GM11168 (cell line): Measurements from ENCODE around the gene LRRN1.

Experiments used
- in situ Hi-C: fragments of 300-500 bp; cut with MboI; formaldehyde crosslinking; loops from one replicate; pipeline ENCODE4 v1.12.0; 2022; ENCODE audit warnings: low sequenced_read_pairs; ENCODE audit not compliant: unreplicated experiment

LRRN1 gene

GRCh38 chr3:3799173-3800079 is at the start of gene LRRN1:
LRRN1 (plus strand) TSS chr3:3799431; CDS start chr3:3844642, 45,211 bp downstream.
- in situ Hi-C loops: no loop called here

- in situ Hi-C loops: no loop called here
Measured at GRCh38 chr3:3753416-3753815, 45.8 kb upstream of the LRRN1 start.

- in situ Hi-C loops: no loop called here
Measured at GRCh38 chr3:3765661-3766060, 33.6 kb upstream of the LRRN1 start.

GRCh38 chr3:3766140-3766539 is 33.1 kb upstream of the LRRN1 start:
- in situ Hi-C loops: no loop called here

- in situ Hi-C loops: no loop called here
Measured at GRCh38 chr3:3771094-3771493, 28.1 kb upstream of the LRRN1 start.

- in situ Hi-C loops: no loop called here
Measured at GRCh38 chr3:3771567-3771966, 27.7 kb upstream of the LRRN1 start.

GRCh38 chr3:3772338-3772737 is 26.9 kb upstream of the LRRN1 start:
- in situ Hi-C loops: no loop called here

GRCh38 chr3:3772920-3773319 is 26.3 kb upstream of the LRRN1 start:
- in situ Hi-C loops: no loop called here

GRCh38 chr3:3776607-3777006 is 22.6 kb upstream of the LRRN1 start:
- in situ Hi-C loops: no loop called here

GRCh38 chr3:3778216-3778615 is 21.0 kb upstream of the LRRN1 start:
- in situ Hi-C loops: no loop called here

GRCh38 chr3:3778641-3779270 is 20.5 kb upstream of the LRRN1 start:
- in situ Hi-C loops: no loop called here

- in situ Hi-C loops: no loop called here
Measured at GRCh38 chr3:3782457-3782856, 16.8 kb upstream of the LRRN1 start.

- in situ Hi-C loops: no loop called here
Measured at GRCh38 chr3:3783210-3783609, 16.0 kb upstream of the LRRN1 start.

GRCh38 chr3:3783696-3784095 is 15.5 kb upstream of the LRRN1 start:
- in situ Hi-C loops: no loop called here

GRCh38 chr3:3792391-3792790 is 6.8 kb upstream of the LRRN1 start:
- in situ Hi-C loops: no loop called here

- in situ Hi-C loops: no loop called here
Measured at GRCh38 chr3:3798631-3799113, 559 bp upstream of the LRRN1 start.

GRCh38 chr3:3800080-3800455 is 837 bp downstream of the LRRN1 start:
- in situ Hi-C loops: no loop called here

- in situ Hi-C loops: no loop called here
Measured at GRCh38 chr3:3800685-3801493, 1.7 kb downstream of the LRRN1 start.

- in situ Hi-C loops: no loop called here
Measured at GRCh38 chr3:3801494-3801841, 2.2 kb downstream of the LRRN1 start.

GRCh38 chr3:3802046-3802445 is 2.8 kb downstream of the LRRN1 start:
- in situ Hi-C loops: no loop called here

- in situ Hi-C loops: no loop called here
Measured at GRCh38 chr3:3804560-3804959, 5.3 kb downstream of the LRRN1 start.
